ENCODE measurements around the gene PPP4R4.

Gene PPP4R4

DNA sequence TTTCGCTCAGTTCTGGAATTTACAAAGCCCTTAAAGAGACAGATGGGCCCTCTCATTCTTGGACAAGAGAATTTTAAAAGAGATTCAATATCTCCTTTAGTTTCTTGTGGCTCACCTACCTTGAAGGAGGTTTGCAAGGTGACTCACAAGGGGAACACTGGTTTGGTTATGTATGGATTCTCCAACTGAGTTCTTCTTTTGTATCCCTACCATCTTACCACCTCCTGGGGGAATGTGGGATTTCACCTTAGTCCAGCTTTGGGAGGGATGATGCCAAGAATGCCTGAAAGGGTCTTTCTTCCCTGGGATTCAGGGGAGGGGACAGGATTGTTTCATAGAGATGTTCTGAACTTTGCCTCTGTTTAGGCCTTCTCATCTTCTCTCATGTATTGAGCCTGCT, 3.7 kb downstream of the PPP4R4 start:
- H3K4me1 ChIP-seq, result no peaks in the 10 kb centered on the region
- no peaks in the 10 kb centered on the region for H3K9me3 ChIP-seq
- no peak overlapping the region for H3K4me3 ChIP-seq (ENCODE audit: low read depth, low read length)
- no peaks in the 10 kb centered on the region for H3K36me3 ChIP-seq
- peaks cover 62% of the 10 kb centered on the region for H3K27me3 ChIP-seq
- TF ChIP-seq, protein P1, sequence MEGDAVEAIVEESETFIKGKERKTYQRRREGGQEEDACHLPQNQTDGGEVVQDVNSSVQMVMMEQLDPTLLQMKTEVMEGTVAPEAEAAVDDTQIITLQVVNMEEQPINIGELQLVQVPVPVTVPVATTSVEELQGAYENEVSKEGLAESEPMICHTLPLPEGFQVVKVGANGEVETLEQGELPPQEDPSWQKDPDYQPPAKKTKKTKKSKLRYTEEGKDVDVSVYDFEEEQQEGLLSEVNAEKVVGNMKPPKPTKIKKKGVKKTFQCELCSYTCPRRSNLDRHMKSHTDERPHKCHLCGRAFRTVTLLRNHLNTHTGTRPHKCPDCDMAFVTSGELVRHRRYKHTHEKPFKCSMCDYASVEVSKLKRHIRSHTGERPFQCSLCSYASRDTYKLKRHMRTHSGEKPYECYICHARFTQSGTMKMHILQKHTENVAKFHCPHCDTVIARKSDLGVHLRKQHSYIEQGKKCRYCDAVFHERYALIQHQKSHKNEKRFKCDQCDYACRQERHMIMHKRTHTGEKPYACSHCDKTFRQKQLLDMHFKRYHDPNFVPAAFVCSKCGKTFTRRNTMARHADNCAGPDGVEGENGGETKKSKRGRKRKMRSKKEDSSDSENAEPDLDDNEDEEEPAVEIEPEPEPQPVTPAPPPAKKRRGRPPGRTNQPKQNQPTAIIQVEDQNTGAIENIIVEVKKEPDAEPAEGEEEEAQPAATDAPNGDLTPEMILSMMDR (IDR thresholded peaks at IDR 0.05; ENCODE audit: low read depth, low read length), result no peak
- no peak for DNase-seq

DNA sequence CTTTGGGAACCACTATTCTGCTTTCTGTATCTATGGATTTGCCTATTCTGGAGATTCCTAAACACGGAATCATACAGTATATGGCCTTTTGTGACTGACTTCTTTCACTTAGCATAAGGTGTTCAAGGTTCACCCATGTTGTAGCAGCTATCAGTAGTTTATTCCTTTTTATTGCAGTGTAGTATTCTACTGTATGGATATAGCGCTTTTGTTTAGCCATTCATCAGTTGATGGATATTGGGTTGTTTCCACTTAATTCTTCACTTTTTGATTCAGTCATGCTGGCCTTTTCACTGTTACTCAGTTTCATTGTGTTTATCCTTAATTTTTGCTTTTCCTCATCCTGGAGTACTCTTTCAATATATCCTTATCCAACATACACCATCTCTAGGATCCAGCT, 5.1 kb downstream of the PPP4R4 start:
- H3K4me3 ChIP-seq (ENCODE audit: low read depth, low read length), result no peak overlapping the region
- TF ChIP-seq, protein P1 (IDR thresholded peaks at IDR 0.05; ENCODE audit: low read depth, low read length), result no peak
- DNase-seq, result no peak

DNA sequence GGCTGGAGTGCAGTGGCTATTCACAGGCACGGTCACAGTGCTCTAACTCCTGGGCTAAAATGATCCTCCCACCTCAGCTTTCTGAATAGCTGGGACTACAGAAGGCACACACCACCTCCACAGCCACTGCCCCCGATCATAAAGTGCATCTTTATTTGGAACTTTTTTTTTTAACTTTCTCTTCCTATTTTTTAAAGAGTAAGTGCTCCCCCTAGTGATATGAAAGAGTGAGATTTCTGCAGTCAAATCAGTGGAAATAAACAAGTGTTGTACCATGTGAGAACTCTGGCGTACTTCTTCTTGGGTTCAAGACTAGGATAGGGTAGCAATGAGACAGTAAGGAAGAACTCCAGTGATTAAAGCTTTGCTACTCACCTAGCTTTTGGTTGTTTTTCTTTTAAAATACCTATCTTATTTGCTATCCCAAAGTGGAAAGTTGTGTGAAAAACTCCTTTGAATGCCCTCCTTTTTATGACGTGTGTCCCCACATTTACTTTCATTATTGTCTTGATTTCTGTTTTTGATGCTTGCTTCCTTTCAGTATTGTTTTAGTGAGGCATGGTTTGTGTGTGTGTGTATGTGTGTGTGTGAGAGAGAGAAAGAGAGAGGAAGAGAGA, 6.6 kb downstream of the PPP4R4 start:
- TF ChIP-seq, protein P1 (IDR thresholded peaks at IDR 0.05; ENCODE audit: low read depth, low read length), result peak; percentile 58
- no peak for DNase-seq
- no peaks in the 10 kb centered on the region for H3K4me1 ChIP-seq
- H3K4me3 ChIP-seq (ENCODE audit: low read depth, low read length), result no peak overlapping the region
- H3K9me3 ChIP-seq, result no peaks in the 10 kb centered on the region; the same call in 1 of the 2 replicates
- peaks cover 59% of the 10 kb centered on the region for H3K27me3 ChIP-seq
- H3K36me3 ChIP-seq, result no peaks in the 10 kb centered on the region

More for the DNA sequence above, 5.1 kb downstream of the PPP4R4 start:
- H3K27me3 ChIP-seq, result peaks cover 63% of the 10 kb centered on the region
- no peaks in the 10 kb centered on the region for H3K36me3 ChIP-seq
- H3K9me3 ChIP-seq, result no peaks in the 10 kb centered on the region
- no peaks in the 10 kb centered on the region for H3K4me1 ChIP-seq

DNA sequence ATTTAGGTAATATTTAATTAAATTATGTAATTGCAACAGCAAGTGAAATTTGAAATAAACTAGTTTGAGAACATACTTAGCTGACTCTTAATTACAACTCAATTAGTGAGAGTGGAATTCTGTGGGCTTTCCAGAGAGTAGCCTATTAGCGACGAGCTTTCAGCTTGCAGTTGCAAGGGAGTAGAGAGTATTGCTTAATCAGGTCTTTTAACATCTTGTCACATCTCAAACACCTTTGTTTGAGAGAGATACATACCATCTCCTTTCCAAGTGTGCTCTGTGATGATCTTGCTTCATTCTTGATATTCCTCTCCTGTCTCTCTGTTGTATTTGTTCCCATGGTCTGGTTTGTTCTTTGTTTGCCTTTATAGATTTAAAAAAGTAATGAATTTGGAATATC, 7.7 kb downstream of the PPP4R4 start:
- Histone ChIP-seq H3K9me3 (no peaks in the 10 kb centered on the region; the same call in 1 of the 2 replicates), H3K27me3 (peaks cover 57% of the 10 kb centered on the region), H3K4me3 (ENCODE audit: low read depth, low read length) (no peak overlapping the region), H3K36me3 (no peaks in the 10 kb centered on the region), H3K4me1 (no peaks in the 10 kb centered on the region)
- TF ChIP-seq, protein P1 (IDR thresholded peaks at IDR 0.05; ENCODE audit: low read depth, low read length), result no peak
- DNase-seq, result no peak

DNA sequence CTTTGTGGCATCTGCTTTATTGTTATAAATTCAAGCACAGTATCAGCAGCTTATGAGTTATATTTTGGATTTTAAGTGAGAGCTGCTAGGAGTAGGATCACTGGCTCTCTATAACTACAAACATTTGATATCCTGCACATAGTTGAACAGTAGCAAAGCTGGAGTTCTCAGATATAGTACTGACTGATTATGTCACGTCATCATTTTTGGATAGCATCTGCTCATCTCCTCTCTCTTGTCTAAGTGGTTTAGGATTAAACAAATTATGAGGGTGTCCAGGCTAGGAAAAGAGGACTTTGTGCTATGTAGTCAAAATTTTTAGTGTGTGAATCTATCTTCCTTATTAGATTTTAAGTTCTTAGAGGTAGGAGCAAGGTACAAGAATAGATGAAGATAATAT, 18.4 kb downstream of the PPP4R4 start:
- peaks cover 17% of the 10 kb centered on the region for H3K27me3 ChIP-seq
- no peaks in the 10 kb centered on the region for H3K9me3 ChIP-seq
- DNase-seq, result no peak
- H3K36me3 ChIP-seq, result no peaks in the 10 kb centered on the region
- H3K4me3 ChIP-seq (ENCODE audit: low read depth, low read length), result no peak overlapping the region
- TF ChIP-seq, protein P1 (IDR thresholded peaks at IDR 0.05; ENCODE audit: low read depth, low read length), result no peak
- H3K4me1 ChIP-seq, result no peaks in the 10 kb centered on the region

DNA sequence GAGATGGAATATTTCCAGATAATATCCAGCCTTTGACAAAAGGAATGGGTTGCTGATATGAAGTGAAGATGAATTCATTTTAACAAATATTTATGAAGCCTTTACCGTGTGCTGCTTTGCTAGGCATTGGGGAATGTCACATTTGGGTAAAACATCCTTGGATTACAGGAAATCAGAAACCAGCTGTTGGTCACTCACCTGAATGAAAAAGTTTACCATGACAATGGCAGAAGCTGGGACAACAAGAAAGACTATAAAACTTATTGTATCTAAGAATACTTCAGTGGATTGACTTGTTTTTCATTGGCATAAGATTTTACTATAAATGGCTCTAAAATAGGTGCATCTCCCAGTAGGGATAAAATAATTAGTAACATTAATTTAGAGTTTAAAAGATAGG, 19.7 kb downstream of the PPP4R4 start:
- Histone ChIP-seq H3K9me3 (no peaks in the 10 kb centered on the region), H3K4me3 (ENCODE audit: low read depth, low read length) (no peak overlapping the region), H3K4me1 (no peaks in the 10 kb centered on the region), H3K27me3 (peaks cover 18% of the 10 kb centered on the region), H3K36me3 (no peaks in the 10 kb centered on the region)
- TF ChIP-seq, protein P1 (IDR thresholded peaks at IDR 0.05; ENCODE audit: low read depth, low read length), result no peak
- no peak for DNase-seq

All from BE2C (cell line).